ENCODE measurements around the gene NRCAM.

DNA sequence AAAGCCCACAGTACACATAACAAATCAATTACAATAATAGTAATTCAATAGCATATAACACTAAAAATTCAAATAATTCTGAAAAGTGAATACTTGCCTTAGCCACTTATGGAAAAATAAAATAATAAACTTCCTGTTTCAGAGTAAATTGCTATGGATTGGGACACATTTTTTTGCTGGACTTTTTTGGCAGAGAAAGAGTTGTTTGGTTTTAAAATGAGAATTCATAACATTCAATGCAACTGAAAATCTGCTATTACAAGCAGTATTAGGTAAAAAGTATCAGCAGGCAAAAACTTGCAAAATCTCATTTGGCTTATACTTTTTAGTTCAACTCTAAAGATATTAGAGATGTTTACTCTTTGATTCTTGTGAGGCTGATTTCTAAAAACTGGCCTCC, 141.7 kb downstream of the NRCAM start:
- TF ChIP-seq USF2 (IDR thresholded peaks at IDR 0.05; ENCODE audit: low read depth, low read length) (no peak), USF2 (CRISPR knock-in tag; IDR thresholded peaks at IDR 0.05; ENCODE audit: borderline replicate concordance) (no peak), FOSL1 (CRISPR knock-in tag; IDR thresholded peaks at IDR 0.05; ENCODE audit: borderline replicate concordance) (no peak), IRF2 (CRISPR knock-in tag; IDR thresholded peaks at IDR 0.05) (no peak), MTA3 (CRISPR knock-in tag; IDR thresholded peaks at IDR 0.05) (no peak), HOXA5 (CRISPR knock-in tag; IDR thresholded peaks at IDR 0.05) (no peak), ZNF570 (CRISPR knock-in tag; IDR thresholded peaks at IDR 0.05; ENCODE audit: borderline replicate concordance) (no peak), ZNF878 (CRISPR knock-in tag; IDR thresholded peaks at IDR 0.05) (no peak), YY1 (IDR thresholded peaks at IDR 0.05; ENCODE audit: insufficient read depth, insufficient replicate concordance, low read depth, low read length) (no peak), GABPA (IDR thresholded peaks at IDR 0.05; ENCODE audit: low read depth, low read length) (no peak), GABPA (CRISPR knock-in tag; IDR thresholded peaks at IDR 0.05; ENCODE audit: low read depth) (no peak), ZNF160 (CRISPR knock-in tag; IDR thresholded peaks at IDR 0.05) (no peak)
- TF ChIP-seq, protein P1, sequence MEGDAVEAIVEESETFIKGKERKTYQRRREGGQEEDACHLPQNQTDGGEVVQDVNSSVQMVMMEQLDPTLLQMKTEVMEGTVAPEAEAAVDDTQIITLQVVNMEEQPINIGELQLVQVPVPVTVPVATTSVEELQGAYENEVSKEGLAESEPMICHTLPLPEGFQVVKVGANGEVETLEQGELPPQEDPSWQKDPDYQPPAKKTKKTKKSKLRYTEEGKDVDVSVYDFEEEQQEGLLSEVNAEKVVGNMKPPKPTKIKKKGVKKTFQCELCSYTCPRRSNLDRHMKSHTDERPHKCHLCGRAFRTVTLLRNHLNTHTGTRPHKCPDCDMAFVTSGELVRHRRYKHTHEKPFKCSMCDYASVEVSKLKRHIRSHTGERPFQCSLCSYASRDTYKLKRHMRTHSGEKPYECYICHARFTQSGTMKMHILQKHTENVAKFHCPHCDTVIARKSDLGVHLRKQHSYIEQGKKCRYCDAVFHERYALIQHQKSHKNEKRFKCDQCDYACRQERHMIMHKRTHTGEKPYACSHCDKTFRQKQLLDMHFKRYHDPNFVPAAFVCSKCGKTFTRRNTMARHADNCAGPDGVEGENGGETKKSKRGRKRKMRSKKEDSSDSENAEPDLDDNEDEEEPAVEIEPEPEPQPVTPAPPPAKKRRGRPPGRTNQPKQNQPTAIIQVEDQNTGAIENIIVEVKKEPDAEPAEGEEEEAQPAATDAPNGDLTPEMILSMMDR (CRISPR knock-in tag; IDR thresholded peaks at IDR 0.05), result no peak
- TF ChIP-seq, protein P2, sequence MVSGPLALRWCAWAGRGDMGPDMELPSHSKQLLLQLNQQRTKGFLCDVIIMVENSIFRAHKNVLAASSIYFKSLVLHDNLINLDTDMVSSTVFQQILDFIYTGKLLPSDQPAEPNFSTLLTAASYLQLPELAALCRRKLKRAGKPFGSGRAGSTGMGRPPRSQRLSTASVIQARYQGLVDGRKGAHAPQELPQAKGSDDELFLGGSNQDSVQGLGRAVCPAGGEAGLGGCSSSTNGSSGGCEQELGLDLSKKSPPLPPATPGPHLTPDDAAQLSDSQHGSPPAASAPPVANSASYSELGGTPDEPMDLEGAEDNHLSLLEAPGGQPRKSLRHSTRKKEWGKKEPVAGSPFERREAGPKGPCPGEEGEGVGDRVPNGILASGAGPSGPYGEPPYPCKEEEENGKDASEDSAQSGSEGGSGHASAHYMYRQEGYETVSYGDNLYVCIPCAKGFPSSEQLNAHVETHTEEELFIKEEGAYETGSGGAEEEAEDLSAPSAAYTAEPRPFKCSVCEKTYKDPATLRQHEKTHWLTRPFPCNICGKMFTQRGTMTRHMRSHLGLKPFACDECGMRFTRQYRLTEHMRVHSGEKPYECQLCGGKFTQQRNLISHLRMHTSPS (CRISPR knock-in tag; IDR thresholded peaks at IDR 0.05; ENCODE audit: low read depth), result no peak
- TF ChIP-seq, protein P3, sequence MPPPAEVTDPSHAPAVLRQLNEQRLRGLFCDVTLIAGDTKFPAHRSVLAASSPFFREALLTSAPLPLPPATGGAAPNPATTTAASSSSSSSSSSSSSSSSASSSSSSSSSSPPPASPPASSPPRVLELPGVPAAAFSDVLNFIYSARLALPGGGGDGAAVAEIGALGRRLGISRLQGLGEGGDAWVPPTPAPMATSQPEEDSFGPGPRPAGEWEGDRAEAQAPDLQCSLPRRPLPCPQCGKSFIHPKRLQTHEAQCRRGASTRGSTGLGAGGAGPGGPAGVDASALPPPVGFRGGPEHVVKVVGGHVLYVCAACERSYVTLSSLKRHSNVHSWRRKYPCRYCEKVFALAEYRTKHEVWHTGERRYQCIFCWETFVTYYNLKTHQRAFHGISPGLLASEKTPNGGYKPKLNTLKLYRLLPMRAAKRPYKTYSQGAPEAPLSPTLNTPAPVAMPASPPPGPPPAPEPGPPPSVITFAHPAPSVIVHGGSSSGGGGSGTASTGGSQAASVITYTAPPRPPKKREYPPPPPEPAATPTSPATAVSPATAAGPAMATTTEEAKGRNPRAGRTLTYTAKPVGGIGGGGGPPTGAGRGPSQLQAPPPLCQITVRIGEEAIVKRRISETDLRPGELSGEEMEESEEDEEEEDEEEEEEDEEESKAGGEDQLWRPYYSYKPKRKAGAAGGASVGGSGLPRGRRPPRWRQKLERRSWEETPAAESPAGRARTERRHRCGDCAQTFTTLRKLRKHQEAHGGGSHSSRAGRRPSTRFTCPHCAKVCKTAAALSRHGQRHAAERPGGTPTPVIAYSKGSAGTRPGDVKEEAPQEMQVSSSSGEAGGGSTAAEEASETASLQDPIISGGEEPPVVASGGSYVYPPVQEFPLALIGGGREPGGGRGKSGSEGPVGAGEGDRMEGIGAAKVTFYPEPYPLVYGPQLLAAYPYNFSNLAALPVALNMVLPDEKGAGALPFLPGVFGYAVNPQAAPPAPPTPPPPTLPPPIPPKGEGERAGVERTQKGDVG (CRISPR knock-in tag; IDR thresholded peaks at IDR 0.05; ENCODE audit: borderline replicate concordance), result no peak

Data from HepG2 (cell line).